ENCODE data around the gene FADS2.

Gene FADS2

GRCh38 chr11:61851113-61851899 is 23.2 kb downstream of the FADS2 start:
- no peak for TF ChIP-seq CTCF (IDR thresholded peaks at IDR 0.05; ENCODE audit: low read depth, low read length, missing control alignments)
- DNase-seq (ENCODE audit: low read depth), result no peak
- H3K4me3 ChIP-seq (ENCODE audit: low read depth, low read length), result no peak overlapping the region
- in situ Hi-C loops (cut with HindIII; ENCODE audit: low sequenced_read_pairs), result no loop called here

- in situ Hi-C loops (cut with HindIII; ENCODE audit: low sequenced_read_pairs), result no loop called here
- H3K4me3 ChIP-seq (ENCODE audit: low read depth, low read length), result no peak overlapping the region
- no peak for TF ChIP-seq CTCF (IDR thresholded peaks at IDR 0.05; ENCODE audit: low read depth, low read length, missing control alignments)
- DNase-seq (ENCODE audit: low read depth), result no peak
These were observed 23.8 kb downstream of the FADS2 start for GRCh38 chr11:61851900-61852295.

GRCh38 chr11:61853698-61854169 is 25.6 kb downstream of the FADS2 start:
- no peak for DNase-seq (ENCODE audit: low read depth)
- in situ Hi-C loops (cut with HindIII; ENCODE audit: low sequenced_read_pairs), result no loop called here
- no peak overlapping the region for H3K4me3 ChIP-seq (ENCODE audit: low read depth, low read length)
- no peak for TF ChIP-seq CTCF (IDR thresholded peaks at IDR 0.05; ENCODE audit: low read depth, low read length, missing control alignments)

GRCh38 chr11:61854206-61854895 is 26.3 kb downstream of the FADS2 start:
- no peak for DNase-seq (ENCODE audit: low read depth)
- TF ChIP-seq CTCF (IDR thresholded peaks at IDR 0.05; ENCODE audit: low read depth, low read length, missing control alignments), result no peak
- in situ Hi-C loops (cut with HindIII; ENCODE audit: low sequenced_read_pairs), result no loop called here
- H3K4me3 ChIP-seq (ENCODE audit: low read depth, low read length), result no peak overlapping the region

- TF ChIP-seq CTCF (IDR thresholded peaks at IDR 0.05; ENCODE audit: low read depth, low read length, missing control alignments), result no peak
- in situ Hi-C loops (cut with HindIII; ENCODE audit: low sequenced_read_pairs), result no loop called here
- no peak for DNase-seq (ENCODE audit: low read depth)
- no peak overlapping the region for H3K4me3 ChIP-seq (ENCODE audit: low read depth, low read length)
These were observed 27.0 kb downstream of the FADS2 start for GRCh38 chr11:61854966-61855714.

- no peak for TF ChIP-seq CTCF (IDR thresholded peaks at IDR 0.05; ENCODE audit: low read depth, low read length, missing control alignments)
- in situ Hi-C loops (cut with HindIII; ENCODE audit: low sequenced_read_pairs), result no loop called here
- H3K4me3 ChIP-seq (ENCODE audit: low read depth, low read length), result no peak overlapping the region
- no peak for DNase-seq (ENCODE audit: low read depth)
These were observed 28.0 kb downstream of the FADS2 start for GRCh38 chr11:61855939-61856680.
